Measurements from ENCODE around the gene PRSS27.
"Not testable (repeated sequence)": the region's sequence is repeated elsewhere in the genome, so short reads cannot be mapped to it uniquely, and the experiment has no call there.

PRSS27 gene

GRCh38 chr16:2692948-2693651, 26.9 kb downstream of the PRSS27 start:
- no peak for DNase-seq (ENCODE audit: low spot score)

- no peak for DNase-seq (ENCODE audit: low spot score)
Observed at GRCh38 chr16:2692251-2692947, 27.6 kb downstream of the PRSS27 start.

DNA sequence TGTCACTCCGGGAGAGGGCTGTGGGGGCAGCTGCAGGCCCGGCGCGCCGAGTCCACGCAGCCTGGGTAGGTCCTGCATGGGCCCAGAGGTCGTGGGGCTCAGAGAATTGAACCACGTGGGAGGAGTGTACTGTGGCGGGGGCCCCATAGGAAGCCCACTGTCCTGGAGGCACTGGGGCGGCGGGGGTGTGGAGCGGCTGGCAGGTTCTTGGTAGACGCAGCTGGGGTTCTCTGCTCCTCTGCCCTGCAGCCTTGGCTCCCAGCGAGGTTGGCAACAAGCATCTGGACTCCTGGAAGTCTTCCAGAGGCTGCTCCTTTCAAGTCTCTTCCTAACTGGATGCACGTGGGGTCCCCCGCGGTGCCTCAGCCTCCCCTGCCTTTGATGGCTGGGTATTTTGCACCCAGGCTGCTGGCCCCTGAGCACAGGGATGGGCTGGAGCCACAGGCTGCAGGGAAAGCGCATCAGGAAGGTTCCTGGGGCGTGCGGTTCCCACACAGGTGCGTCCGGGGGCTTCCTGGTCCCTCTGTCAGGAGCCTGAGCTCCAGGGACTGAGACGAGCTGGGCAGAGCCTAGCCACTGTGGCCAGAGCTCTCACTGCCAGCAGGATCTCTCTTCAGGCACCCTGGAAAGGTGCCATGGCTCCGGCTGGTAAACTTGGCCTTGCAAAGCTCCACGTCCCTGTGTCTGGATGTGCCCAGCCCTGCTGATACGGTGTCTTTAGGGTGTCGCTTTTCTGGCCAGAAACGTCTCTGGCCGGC, 28.4 kb downstream of the PRSS27 start:
- no peak for DNase-seq (ENCODE audit: low spot score)

GRCh38 chr16:2690852-2691251, 29.2 kb downstream of the PRSS27 start:
- no peak for DNase-seq (ENCODE audit: low spot score)

- DNase-seq (ENCODE audit: low spot score) = no peak
Observed at GRCh38 chr16:2689968-2690801, 29.8 kb downstream of the PRSS27 start.

DNA sequence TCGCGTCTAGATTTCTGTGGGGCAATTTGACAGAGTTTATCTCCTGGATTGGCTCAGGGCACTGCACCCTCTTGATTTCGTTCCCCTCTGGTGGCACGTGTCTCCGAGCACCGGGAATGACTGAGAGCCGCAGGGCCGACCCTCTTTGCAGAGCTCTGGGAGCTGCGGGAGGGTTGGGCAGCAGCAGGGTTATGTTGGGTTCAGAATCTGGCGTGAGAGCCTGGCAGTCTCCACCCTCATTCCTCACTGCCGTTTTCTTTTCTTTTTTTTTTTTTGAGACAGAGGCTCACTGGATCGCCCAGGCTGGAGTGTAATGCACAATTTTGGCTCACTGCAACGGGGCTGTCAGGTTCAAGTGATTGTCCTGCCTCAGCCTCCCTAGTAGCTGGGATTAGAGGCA, 30.6 kb downstream of the PRSS27 start:
- DNase-seq (ENCODE audit: low spot score) = not testable (repeated sequence)

GRCh38 chr16:2687531-2688308, 32.3 kb downstream of the PRSS27 start:
- no peak for DNase-seq (ENCODE audit: low spot score)

GRCh38 chr16:2686912-2687507, 33.0 kb downstream of the PRSS27 start:
- no peak for DNase-seq (ENCODE audit: low spot score)

DNA sequence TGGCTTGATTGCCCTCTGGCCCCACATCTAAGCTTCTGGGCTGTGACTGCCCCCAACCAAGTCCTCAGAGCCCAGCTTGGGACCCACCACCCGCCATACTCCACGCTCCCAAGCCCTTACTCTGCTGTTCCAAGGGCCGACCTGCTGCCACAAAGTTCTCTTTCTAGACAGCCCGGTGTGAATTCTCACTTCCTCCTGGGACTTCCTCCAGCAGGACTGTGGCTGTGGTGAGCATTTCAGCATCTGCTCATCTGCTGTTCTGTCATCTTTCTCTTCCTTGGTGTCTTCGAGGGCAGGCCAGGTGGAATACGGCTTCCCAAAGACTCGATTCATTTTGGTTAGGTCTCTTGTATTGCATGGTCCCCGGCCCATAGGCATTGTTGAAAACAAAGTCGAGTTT, 33.9 kb downstream of the PRSS27 start:
- not testable (repeated sequence) for DNase-seq (ENCODE audit: low spot score)

- DNase-seq (ENCODE audit: low spot score) = peak; percentile 6
Observed at GRCh38 chr16:2683041-2683440, 37.0 kb downstream of the PRSS27 start.

DNA sequence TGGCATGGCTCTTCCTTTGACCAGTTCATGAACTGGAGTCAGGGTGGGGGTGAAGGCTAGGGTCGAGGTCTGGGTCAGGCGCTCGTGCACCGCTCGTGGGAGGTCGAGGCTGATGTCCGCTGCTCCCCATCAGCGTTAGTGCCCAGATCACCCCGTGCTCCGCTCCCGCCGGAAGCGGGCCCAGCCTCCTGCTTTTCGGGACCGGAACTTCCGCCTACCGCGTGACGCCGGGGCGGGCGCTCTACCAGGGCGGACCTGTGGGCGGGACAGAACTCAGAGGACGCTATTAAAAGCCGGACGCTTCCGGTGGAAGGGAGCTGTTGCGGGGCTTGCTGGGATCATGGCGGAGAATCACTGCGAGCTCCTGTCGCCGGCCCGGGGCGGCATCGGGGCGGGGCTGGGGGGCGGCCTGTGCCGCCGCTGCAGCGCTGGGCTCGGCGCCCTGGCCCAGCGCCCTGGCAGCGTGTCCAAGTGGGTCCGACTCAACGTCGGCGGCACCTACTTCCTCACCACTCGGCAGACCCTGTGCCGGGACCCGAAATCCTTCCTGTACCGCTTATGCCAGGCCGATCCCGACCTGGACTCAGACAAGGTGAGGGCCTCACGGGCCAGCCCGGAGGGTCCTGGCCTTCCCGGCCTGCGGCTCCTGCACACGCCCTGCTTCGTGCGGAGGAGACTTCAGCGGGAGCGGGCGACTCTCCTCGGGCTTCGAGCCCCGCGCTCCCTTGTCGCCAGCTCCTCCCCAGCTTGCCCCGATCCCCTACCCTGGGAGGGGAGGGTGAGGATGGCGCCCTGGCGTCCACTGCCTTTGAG, 37.6 kb downstream of the PRSS27 start, which contains the start of gene KCTD5:
KCTD5 (plus strand) TSS at position 315 of the 813 bp plus-strand sequence; CDS start at position 341, 26 bp downstream.
- DNase-seq (ENCODE audit: low spot score) = peak; percentile 97

DNA sequence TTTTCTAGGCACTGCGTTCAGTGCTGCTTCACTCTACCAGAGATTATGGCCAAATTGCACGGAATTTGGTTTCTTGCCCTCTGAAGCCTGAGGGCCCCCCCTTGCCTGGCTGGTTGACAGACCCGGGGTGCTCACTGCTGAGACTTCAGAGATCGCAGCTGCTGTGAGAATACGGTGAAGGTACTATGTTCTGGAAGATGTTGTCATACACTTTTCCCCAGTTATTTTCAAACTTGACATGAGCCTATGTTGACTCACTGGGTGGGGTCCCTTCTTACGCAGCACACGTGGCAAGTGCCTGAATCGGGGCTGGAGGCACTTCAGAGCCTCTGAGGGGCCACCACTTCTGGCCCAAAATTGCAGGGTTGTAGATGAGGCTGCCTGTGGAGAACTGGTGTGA, 39.7 kb downstream of the PRSS27 start:
- not testable (repeated sequence) for DNase-seq (ENCODE audit: low spot score)

DNA sequence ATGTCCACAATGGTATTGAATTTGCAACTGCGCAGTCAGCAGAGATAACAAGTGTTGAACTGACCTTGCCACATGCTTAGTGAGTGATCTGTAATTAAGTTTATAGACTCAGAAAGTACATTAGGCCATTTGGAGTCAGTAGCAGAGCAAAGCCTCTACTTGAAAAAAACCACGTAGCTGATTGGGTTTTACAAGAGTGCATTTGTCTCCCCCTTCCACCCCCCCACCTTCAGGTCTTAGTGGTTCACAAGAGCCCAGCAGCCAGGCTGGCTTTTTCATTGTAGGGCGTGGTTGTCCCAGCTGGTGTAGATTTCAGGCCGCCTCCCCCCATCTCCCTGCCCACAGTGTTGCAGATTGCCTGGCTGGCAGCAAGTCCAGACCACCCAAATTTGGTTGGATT, 40.1 kb downstream of the PRSS27 start:
- not testable (repeated sequence) for DNase-seq (ENCODE audit: low spot score)

DNA sequence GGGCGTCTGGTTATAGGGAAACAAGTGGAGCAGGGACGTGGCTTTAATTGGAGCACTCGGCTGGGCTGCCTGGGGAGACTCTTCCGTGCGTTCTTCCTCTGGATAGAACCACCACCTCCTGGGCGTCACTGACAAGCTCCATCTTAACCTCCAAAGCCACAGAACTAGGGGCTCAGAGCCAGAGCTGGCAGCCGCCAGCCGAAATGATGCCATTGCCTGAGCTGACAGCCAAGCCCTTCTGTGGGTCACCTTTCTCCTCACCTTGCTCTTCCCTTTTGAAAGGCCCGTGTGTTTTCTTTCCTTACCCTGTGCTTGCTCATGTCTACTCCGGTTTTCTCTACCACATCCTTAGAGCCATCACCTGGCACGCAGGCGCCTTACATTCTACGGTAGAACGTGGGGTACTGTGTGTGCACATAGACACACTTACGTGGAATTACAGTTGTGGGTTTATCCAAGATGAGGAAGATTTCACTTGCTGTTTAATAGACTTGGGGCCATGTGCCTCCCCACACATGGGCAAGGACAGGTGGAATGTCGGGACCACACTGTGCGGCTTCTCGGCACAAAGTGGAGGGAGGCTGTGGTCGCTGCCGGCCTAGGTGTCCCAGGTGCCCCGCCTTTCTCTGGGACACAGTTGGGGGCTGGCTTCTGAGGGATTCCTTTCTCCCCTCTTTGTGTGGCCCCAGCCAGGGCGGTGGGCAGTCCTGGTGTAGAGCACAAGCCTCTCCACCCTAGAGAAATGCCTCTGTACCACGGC, 41.6 kb downstream of the PRSS27 start:
- not testable (repeated sequence) for DNase-seq (ENCODE audit: low spot score)

GRCh38 chr16:2676937-2677336, 43.1 kb downstream of the PRSS27 start:
- DNase-seq (ENCODE audit: low spot score) = not testable (repeated sequence)

GRCh38 chr16:2675714-2676113, 44.3 kb downstream of the PRSS27 start:
- DNase-seq (ENCODE audit: low spot score) = no peak

- no peak for DNase-seq (ENCODE audit: low spot score)
Observed at GRCh38 chr16:2675021-2675420, 45.0 kb downstream of the PRSS27 start.

DNA sequence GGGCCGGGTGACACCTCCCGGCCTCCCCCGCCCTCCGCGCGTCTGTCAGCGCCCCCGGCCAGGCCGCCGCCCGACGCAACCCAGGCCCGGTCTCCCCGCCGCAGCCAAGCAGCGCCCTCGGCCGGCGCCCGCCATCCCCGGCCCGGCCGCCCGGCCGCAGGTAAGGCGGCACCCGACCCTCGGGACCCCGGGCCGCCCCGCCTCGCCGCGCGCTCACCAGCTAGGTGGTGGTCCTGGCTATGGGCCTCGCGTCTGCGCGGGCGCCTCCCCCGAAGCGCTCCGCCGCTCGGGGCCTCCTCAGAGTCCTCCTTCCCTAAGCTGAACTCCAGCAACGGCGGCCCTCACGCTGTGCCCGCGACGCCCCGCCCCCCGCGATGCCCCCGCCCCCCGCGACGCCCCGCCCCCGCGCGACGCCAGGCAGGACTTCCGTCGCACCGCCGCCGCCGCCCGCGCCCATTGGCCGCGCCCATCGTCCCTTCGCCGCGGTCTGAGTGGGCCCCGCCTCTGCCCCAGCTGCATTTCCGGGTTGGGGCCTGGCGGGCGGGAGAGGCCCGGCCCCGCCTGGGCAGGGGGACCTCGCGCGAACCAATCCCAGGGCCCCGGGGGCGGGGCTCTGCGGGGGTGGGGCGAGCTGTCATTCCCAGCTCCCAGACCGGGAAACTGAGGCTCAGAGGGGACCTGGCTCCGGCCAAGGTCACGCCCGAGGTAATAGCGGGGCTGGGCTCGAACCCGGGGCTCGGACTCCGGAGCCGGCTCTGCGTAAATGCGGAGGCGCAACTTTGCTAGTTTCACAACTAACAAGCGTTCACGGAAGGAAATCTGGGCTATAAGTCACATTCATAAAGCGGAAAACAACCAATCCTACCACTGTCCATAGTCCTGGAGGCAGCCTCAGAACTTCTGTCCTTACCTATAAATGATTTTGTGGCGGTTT, 46.7 kb downstream of the PRSS27 start:
- DNase-seq (ENCODE audit: low spot score) = peak; percentile 95

Measured in hepatic stellate cell (primary cell).